ENCODE data around the gene ITPR3. TPM values are rescaled to one million over a fixed set of nuclear protein-coding genes. Genes with fewer than 3 reads are reported as not detected.

Gene ITPR3
- total RNA-seq, 4 donors from 2014 or later, result 76.8 to 101 (median 93.9) TPM

DNA sequence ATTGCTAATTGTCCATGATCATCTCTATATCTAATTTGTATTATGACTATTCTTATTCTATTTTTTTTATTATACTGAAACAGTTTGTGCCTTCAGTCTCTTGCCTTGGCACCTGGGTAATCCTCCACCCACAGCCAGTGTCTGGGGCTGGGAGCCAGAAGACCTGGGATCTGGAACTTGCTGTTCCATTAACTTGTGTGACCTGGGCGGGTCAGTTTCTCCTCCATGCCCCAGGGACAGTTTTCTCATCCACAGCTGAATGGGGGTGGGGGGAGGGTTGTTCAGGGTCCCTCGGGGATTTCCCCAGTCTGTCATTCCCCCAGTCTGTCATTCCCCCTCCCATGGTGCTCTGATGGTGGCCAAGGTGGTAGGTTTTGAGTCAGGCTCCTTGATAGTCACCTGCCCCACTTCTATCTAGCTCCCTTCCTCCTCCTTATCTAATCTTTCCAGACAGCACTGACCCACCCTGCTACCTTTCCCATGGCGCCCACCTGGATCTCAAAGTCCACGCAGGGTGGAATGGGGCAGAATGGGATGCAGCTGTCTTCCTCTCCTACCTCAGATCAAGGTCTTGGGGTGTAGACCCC lies 10.9 kb downstream of the ITPR3 start:
- H3K27ac ChIP-seq, result peak overlapping the region; percentile 44 to 92 (median 86)
- no peaks in the 10 kb centered on the region for H3K27me3 ChIP-seq
- WGBS, 2 donors, result 86 to 89% methylated on average over 4 of the region's 4 CpGs
- no peak overlapping the region for H3K4me3 ChIP-seq
- no peaks in the 10 kb centered on the region for H3K36me3 ChIP-seq
- no peak for DNase-seq (ENCODE audit: low spot score in 2 of 2)
- no peaks in the 10 kb centered on the region for H3K9me3 ChIP-seq
- TF ChIP-seq EP300 (IDR thresholded peaks at IDR 0.05) (no peak), POLR2A (IDR thresholded peaks at IDR 0.05) (no peak)
- TF ChIP-seq, protein P1, sequence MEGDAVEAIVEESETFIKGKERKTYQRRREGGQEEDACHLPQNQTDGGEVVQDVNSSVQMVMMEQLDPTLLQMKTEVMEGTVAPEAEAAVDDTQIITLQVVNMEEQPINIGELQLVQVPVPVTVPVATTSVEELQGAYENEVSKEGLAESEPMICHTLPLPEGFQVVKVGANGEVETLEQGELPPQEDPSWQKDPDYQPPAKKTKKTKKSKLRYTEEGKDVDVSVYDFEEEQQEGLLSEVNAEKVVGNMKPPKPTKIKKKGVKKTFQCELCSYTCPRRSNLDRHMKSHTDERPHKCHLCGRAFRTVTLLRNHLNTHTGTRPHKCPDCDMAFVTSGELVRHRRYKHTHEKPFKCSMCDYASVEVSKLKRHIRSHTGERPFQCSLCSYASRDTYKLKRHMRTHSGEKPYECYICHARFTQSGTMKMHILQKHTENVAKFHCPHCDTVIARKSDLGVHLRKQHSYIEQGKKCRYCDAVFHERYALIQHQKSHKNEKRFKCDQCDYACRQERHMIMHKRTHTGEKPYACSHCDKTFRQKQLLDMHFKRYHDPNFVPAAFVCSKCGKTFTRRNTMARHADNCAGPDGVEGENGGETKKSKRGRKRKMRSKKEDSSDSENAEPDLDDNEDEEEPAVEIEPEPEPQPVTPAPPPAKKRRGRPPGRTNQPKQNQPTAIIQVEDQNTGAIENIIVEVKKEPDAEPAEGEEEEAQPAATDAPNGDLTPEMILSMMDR (IDR thresholded peaks at IDR 0.05), result no peak
- peaks cover 0 to 93% (median 58%) of the 10 kb centered on the region in 4 donors for H3K4me1 ChIP-seq

DNA sequence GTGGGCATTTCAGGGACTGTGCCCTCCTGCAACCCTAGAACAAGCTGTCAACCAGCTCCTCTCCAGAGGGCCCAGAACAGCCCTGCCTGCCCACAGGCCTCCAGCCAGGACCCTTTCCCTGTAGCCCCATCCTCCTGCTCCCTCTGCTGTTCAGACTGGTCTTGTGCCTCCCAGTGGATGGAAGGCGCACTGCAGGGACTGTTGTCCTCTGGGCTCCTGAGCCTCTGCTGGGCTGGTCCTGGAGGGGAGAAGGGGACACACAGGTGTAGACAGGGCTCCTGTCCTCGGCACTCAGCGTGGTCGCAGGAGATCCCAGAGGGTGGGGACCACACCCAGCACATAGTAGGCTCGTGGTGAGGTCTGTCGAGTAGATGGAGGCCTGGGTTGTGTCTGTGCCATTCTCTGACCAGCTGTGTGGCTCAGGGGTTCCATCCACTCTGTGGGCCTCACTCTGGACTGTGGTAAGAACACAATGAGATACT lies 11.5 kb downstream of the ITPR3 start:
- peak overlapping the region; percentile 44 to 92 (median 86) for H3K27ac ChIP-seq
- TF ChIP-seq, protein P1 (IDR thresholded peaks at IDR 0.05), result peak; percentile 44 to 80 (median 65)
- no peak for TF ChIP-seq POLR2A (IDR thresholded peaks at IDR 0.05)
- H3K9me3 ChIP-seq, result no peaks in the 10 kb centered on the region
- peak in 1 of 2 donors; percentile 41 for DNase-seq (ENCODE audit: low spot score in 2 of 2)
- H3K4me1 ChIP-seq, result peaks cover 0 to 91% (median 54%) of the 10 kb centered on the region in 4 donors
- no peaks in the 10 kb centered on the region for H3K27me3 ChIP-seq
- H3K36me3 ChIP-seq, result no peaks in the 10 kb centered on the region
- 61% methylated on average over 6 of the region's 6 CpGs for WGBS, 2 donors
- H3K4me3 ChIP-seq, result peak overlapping the region in 2 of 4 donors; percentile 40 to 55

DNA sequence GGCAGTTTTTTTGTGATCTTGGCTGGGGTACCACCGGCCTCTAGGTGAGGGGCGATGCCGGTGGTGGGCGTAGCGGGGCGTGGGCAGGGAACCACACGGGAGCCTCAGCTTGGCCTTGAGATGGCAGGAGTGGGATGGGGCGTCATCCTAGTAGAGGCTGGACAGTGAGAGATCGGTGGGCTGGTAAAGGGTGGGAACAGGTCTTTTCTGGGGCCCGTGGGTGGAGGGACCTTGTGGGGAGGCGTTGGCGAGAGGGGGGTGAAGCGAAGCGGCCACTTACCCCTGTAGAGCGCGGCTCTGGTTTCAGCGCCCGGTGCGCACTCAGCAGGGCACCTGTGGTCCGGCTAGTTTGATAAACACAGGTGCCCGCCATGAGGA lies 12.0 kb downstream of the ITPR3 start:
- no peaks in the 10 kb centered on the region for H3K27me3 ChIP-seq
- 25 to 44% methylated on average over 21 of the region's 21 CpGs for WGBS, 2 donors

DNA sequence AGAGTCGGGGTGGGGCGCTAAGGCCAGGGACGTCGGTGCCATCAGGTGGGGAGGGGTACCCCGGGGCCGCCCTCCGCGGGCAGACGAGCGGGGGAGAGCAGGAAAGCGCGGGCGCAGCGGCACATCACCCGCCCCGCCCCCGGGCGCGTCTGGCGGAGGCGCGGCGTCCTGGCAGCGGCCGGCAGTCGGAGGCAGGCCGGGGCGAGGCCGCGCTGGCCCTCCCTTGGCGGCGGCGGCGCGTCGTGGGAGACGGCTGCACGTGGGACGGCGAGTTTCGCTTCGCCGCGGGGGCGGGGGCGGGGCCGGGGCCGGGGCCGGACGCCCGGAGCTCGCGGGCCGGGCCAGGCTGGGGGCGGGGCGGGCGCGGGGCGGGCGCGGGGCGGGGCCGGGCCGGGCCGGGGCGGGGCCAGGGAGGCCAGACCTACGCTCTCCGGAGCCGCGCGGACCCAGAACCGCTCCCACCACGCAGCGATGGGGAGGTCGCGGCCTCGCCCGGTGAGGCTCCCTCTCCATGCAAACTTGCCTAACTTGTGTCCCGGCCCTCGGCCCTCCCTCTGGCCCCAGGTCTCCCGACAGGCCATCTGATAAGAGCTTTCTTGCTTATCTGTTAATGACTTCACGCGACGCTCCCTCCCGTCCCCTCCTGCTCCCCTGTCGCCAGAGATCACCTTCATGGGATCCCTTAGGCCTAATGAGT lies 12.5 kb downstream of the ITPR3 start:
- Histone ChIP-seq H3K27me3 (no peaks in the 10 kb centered on the region), H3K36me3 (no peaks in the 10 kb centered on the region), H3K27ac (peak overlapping the region; percentile 44 to 92 (median 86)), H3K9me3 (no peaks in the 10 kb centered on the region), H3K4me3 (peak overlapping the region; percentile 26 to 55 (median 50)), H3K4me1 (peaks cover 0 to 81% (median 44%) of the 10 kb centered on the region in 4 donors)
- WGBS, 2 donors, result 0 to 1% methylated on average over 2 to 30 of the region's 86 CpGs
- peak in 1 of 2 donors; percentile 60 for DNase-seq (ENCODE audit: low spot score in 2 of 2)
- TF ChIP-seq EP300 (IDR thresholded peaks at IDR 0.05) (no peak), POLR2A (IDR thresholded peaks at IDR 0.05) (peak in 1 of 2 donors; percentile 13)
- TF ChIP-seq, protein P1 (IDR thresholded peaks at IDR 0.05), result no peak

More for the DNA sequence above, 12.0 kb downstream of the ITPR3 start:
- no peaks in the 10 kb centered on the region for H3K36me3 ChIP-seq
- H3K9me3 ChIP-seq, result no peaks in the 10 kb centered on the region
- H3K27ac ChIP-seq, result peak overlapping the region; percentile 44 to 92 (median 86)
- DNase-seq (ENCODE audit: low spot score in 2 of 2), result no peak
- H3K4me3 ChIP-seq, result peak overlapping the region; percentile 26 to 55 (median 41)
- TF ChIP-seq, protein P1 (IDR thresholded peaks at IDR 0.05), result no peak
- TF ChIP-seq EP300 (IDR thresholded peaks at IDR 0.05) (no peak), POLR2A (IDR thresholded peaks at IDR 0.05) (no peak)
- peaks cover 0 to 86% (median 50%) of the 10 kb centered on the region in 4 donors for H3K4me1 ChIP-seq
